Activated CD8-positive, alpha-beta memory T cell treated with anti-CD3 and anti-CD28 coated beads, Interleukin-2, amount 50 U/mL, for 1 hour (primary cell): ENCODE data around the gene FBXW11.
"Not testable (repeated sequence)": the region's sequence is repeated elsewhere in the genome, so short reads cannot be mapped to it uniquely, and the experiment has no call there.

Experiments
- DNase-seq: peaks from one replicate; pipeline ENCODE4 v3.0.0-alpha.2; 2020; ENCODE audit errors: extremely low read depth

The FBXW11 gene

GRCh38 chr5:171954721-171955120 is 51.7 kb downstream of the FBXW11 start:
- no peak for DNase-seq

GRCh38 chr5:171953860-171954701 is 52.4 kb downstream of the FBXW11 start:
- DNase-seq: no peak

GRCh38 chr5:171952021-171952420 is 54.4 kb downstream of the FBXW11 start:
- DNase-seq: no peak

GRCh38 chr5:171951218-171951617 is 55.2 kb downstream of the FBXW11 start:
- DNase-seq: no peak

- no peak for DNase-seq
These were observed 60.2 kb downstream of the FBXW11 start for GRCh38 chr5:171946000-171946781.

GRCh38 chr5:171945476-171945875 is 61.0 kb downstream of the FBXW11 start:
- DNase-seq: no peak

- no peak for DNase-seq
These were observed 61.4 kb downstream of the FBXW11 start for GRCh38 chr5:171945066-171945465.

- not testable (repeated sequence) for DNase-seq
These were observed 64.3 kb downstream of the FBXW11 start for GRCh38 chr5:171942112-171942516.

GRCh38 chr5:171941675-171942074 is 64.8 kb downstream of the FBXW11 start:
- not testable (repeated sequence) for DNase-seq

GRCh38 chr5:171941275-171941674 is 65.2 kb downstream of the FBXW11 start:
- DNase-seq: not testable (repeated sequence)

GRCh38 chr5:171939951-171940350 is 66.5 kb downstream of the FBXW11 start:
- no peak for DNase-seq

GRCh38 chr5:171938358-171938757 is 68.1 kb downstream of the FBXW11 start:
- DNase-seq: no peak

GRCh38 chr5:171937351-171937750 is 69.1 kb downstream of the FBXW11 start:
- no peak for DNase-seq

- DNase-seq: no peak
These were observed 71.9 kb downstream of the FBXW11 start for GRCh38 chr5:171934586-171934985.

- DNase-seq: no peak
These were observed 75.3 kb downstream of the FBXW11 start for GRCh38 chr5:171931163-171931562.

GRCh38 chr5:171927345-171927941 is 79.0 kb downstream of the FBXW11 start:
- no peak for DNase-seq

GRCh38 chr5:171926311-171926710 is 80.1 kb downstream of the FBXW11 start:
- DNase-seq: no peak

GRCh38 chr5:171924493-171925122 is 81.8 kb downstream of the FBXW11 start:
- DNase-seq: no peak

- DNase-seq: no peak
These were observed 85.6 kb downstream of the FBXW11 start for GRCh38 chr5:171920765-171921391.

GRCh38 chr5:171915700-171916099 is 90.7 kb downstream of the FBXW11 start:
- not testable (repeated sequence) for DNase-seq

GRCh38 chr5:171914726-171915338 is 91.6 kb downstream of the FBXW11 start:
- DNase-seq: no peak
